HEK293 (cell line): Measurements from ENCODE around the gene TNFRSF17.

ENCODE experiments used
- MEIS1 ChIP-seq: sonication (generic); formaldehyde crosslinking; IDR thresholded peaks from 2 replicates; pipeline ENCODE4 v1.8.1; 2022; ENCODE audit warnings: missing genetic modification reagents, mild to moderate bottlenecking, borderline replicate concordance
- SETDB1 ChIP-seq: IDR thresholded peaks from one replicate; pipeline ENCODE4 v1.6.1; 2017; ENCODE audit warnings: mild to moderate bottlenecking, low read length, moderate library complexity, mixed read lengths; ENCODE audit not compliant: insufficient read length
- ZNF16 ChIP-seq: fragments of 450-650 bp; formaldehyde crosslinking; IDR thresholded peaks from 2 replicates; pipeline ENCODE4 v1.5.1; 2016; ENCODE audit warnings: low read depth, missing biosample characterization, missing genetic modification characterization
- ZNF404 ChIP-seq: fragments of 450-650 bp; formaldehyde crosslinking; IDR thresholded peaks from 2 replicates; pipeline ENCODE4 v1.5.1; 2017; ENCODE audit warnings: missing biosample characterization, missing genetic modification characterization
- ZNF585B ChIP-seq: fragments of 450-650 bp; formaldehyde crosslinking; IDR thresholded peaks from 2 replicates; pipeline ENCODE4 v1.5.1; 2016; ENCODE audit warnings: missing biosample characterization, missing genetic modification characterization
- ZNF629 ChIP-seq: fragments of 450-650 bp; formaldehyde crosslinking; IDR thresholded peaks from 2 replicates; pipeline ENCODE4 v1.5.1; 2017; ENCODE audit warnings: missing biosample characterization, missing genetic modification characterization
- TF ChIP-seq, protein P1 (sequence below): fragments of 450-650 bp; formaldehyde crosslinking; IDR thresholded peaks from 2 replicates; pipeline ENCODE4 v1.5.1; 2016; ENCODE audit warnings: missing biosample characterization, missing genetic modification characterization

DNA sequence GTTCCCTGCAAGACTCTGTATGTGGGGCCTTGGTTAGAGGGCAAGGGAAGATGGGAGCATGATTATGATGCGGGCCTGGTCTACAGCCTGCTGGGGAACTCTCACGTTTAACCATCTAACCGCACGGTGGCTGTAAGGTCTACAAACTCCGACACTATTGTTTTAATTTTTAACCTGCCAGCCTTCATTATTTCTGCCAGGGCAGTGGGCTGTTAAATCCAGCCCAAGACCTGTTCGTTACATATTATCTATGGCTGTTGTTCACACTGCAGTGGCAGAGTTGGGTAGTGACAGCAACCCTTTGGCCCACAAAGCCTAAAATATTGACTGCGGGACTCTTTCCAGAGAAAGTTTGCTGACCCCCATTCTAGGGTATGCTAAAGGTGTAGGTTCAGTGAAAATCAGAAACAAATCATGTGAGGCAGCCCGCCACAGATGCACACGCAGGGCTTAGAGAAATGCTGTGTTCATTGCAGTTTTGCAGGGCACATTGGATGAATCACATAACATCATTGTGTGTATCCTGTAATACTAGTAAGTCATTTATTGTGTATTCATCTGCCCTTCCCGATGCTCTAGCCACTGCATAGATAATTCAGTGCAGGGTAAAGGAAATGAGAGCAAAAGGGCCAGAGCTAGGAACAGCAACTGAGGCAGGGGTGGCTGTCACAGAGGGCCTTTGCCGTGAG is 25.8 kb downstream of the TNFRSF17 start:
- TF ChIP-seq ZNF404 (no peak), MEIS1 (no peak), ZNF16 (tag by site-specific recombination) (no peak), ZNF629 (tag by site-specific recombination) (no peak), ZNF585B (tag by site-specific recombination) (no peak), SETDB1 (no peak)
- TF ChIP-seq, protein P1, sequence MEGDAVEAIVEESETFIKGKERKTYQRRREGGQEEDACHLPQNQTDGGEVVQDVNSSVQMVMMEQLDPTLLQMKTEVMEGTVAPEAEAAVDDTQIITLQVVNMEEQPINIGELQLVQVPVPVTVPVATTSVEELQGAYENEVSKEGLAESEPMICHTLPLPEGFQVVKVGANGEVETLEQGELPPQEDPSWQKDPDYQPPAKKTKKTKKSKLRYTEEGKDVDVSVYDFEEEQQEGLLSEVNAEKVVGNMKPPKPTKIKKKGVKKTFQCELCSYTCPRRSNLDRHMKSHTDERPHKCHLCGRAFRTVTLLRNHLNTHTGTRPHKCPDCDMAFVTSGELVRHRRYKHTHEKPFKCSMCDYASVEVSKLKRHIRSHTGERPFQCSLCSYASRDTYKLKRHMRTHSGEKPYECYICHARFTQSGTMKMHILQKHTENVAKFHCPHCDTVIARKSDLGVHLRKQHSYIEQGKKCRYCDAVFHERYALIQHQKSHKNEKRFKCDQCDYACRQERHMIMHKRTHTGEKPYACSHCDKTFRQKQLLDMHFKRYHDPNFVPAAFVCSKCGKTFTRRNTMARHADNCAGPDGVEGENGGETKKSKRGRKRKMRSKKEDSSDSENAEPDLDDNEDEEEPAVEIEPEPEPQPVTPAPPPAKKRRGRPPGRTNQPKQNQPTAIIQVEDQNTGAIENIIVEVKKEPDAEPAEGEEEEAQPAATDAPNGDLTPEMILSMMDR (tag by site-specific recombination): no peak
